ENCODE data around the gene PLAAT4. TPM values are rescaled to one million over a fixed set of nuclear protein-coding genes. Genes with fewer than 3 reads are reported as not detected.

PLAAT4 gene
- total RNA-seq, 1 experiment from 2014 or later: 3.5 TPM

GRCh38 chr11:63534076-63534475 is 2.5 kb upstream of the PLAAT4 start:
- Mint-ChIP-seq H3K9me3 (peaks cover 7 to 11% of the 10 kb centered on the region in 2 experiments), H3K4me1 (peaks cover 59 to 63% of the 10 kb centered on the region in 2 experiments), H3K27me3 (ENCODE audit: low read depth) (no peaks in the 10 kb centered on the region; the same call in 1 of the 2 replicates), H3K36me3 (ENCODE audit: insufficient read depth in 1 of 3, low read depth in 3 of 3) (peaks cover 0 to 6% (median 0%) of the 10 kb centered on the region in 3 experiments; a peak in 3 of 7 replicates), H3K27ac (peak overlapping the region in 1 of 3 experiments; percentile 60; a peak in 2 of 7 replicates), H3K4me3 (no peak overlapping the region)
- H4K91ac ChIP-seq (ENCODE audit: insufficient read length, low read depth, low read length): no peak overlapping the region
- no peaks in the 10 kb centered on the region for H4K20me1 ChIP-seq (ENCODE audit: control insufficient read depth, insufficient read depth, insufficient read length)
- no peaks in the 10 kb centered on the region for H3K79me1 ChIP-seq (ENCODE audit: insufficient read depth, low read depth, low read length, poor library complexity, severe bottlenecking)
- no peak for DNase-seq
- no peak overlapping the region for H3K4me2 ChIP-seq (ENCODE audit: insufficient read depth, insufficient read length, low read length)
- H3K27ac ChIP-seq (ENCODE audit: insufficient read length, low read depth, low read length): no peak overlapping the region
- H2BK120ac ChIP-seq (ENCODE audit: low read depth, low read length, poor library complexity, severe bottlenecking): no peak overlapping the region
- H2BK5ac ChIP-seq (ENCODE audit: insufficient read length, low read length): no peak overlapping the region
- no peak overlapping the region for H3T11ph ChIP-seq (ENCODE audit: low read length)
- no peaks in the 10 kb centered on the region for H3K23me2 ChIP-seq (ENCODE audit: insufficient read length, low read depth, low read length, poor library complexity, severe bottlenecking)
- H3K23ac ChIP-seq (ENCODE audit: insufficient read length, low read depth, low read length): no peak overlapping the region
- H3K9ac ChIP-seq (ENCODE audit: extremely low read depth, insufficient read length, low read length): no peak overlapping the region
- H3K9me3 ChIP-seq (ENCODE audit: control insufficient read depth, low read depth, low read length): no peaks in the 10 kb centered on the region
- no peak overlapping the region for H2BK15ac ChIP-seq (ENCODE audit: low read depth, low read length)
- H4K5ac ChIP-seq (ENCODE audit: insufficient read length, low read depth, low read length): no peak overlapping the region
- H3K79me2 ChIP-seq (ENCODE audit: insufficient read depth, low read length): no peaks in the 10 kb centered on the region
- no peak overlapping the region for H2AK5ac ChIP-seq (ENCODE audit: insufficient read length, low read length)
- no peak overlapping the region for H3K4ac ChIP-seq (ENCODE audit: low read depth, low read length)
- no peak overlapping the region for H3K18ac ChIP-seq (ENCODE audit: insufficient read length, low read depth, low read length)
- no peak overlapping the region for H2BK12ac ChIP-seq (ENCODE audit: insufficient read length, low read depth, low read length)
- H2BK20ac ChIP-seq (ENCODE audit: low read depth, low read length, poor library complexity, severe bottlenecking): no peak overlapping the region
- H2AFZ ChIP-seq (ENCODE audit: low read length): no peak overlapping the region
- 0 out of 2 replicates have a peak, but pooled peaks cover 2% of the 10 kb centered on the region for H3K27me3 ChIP-seq (ENCODE audit: insufficient read depth, low read length)
- WGBS (ENCODE audit: extremely low coverage, insufficient read length, low lambda C conversion rate): no CpG with 5 or more reads among the region's 3 CpGs
- no peak overlapping the region for H3K56ac ChIP-seq (ENCODE audit: insufficient read length, low read depth, low read length)
- peaks cover 12% of the 10 kb centered on the region; the same call in 1 of the 2 replicates for H3K4me1 ChIP-seq (ENCODE audit: insufficient read depth, low read length)
- H3K14ac ChIP-seq (ENCODE audit: insufficient read depth, low read length): no peak overlapping the region
- TF ChIP-seq CTCF (conservative IDR thresholded peaks at IDR 0.05): no peak
- no peak overlapping the region for H4K8ac ChIP-seq (replicated peaks; ENCODE audit: insufficient read length, low read depth, low read length)

Measured in H9 (cell line).